Measurements from ENCODE around the gene DLG2. TPM values are rescaled to one million over a fixed set of nuclear protein-coding genes. Genes with fewer than 3 reads are reported as not detected.

The DLG2 gene
- total RNA-seq, 4 donors from 2014 or later, result 11.0 to 34.2 (median 19.8) TPM

- Histone ChIP-seq H3K27ac (no peak overlapping the region), H3K36me3 (no peaks in the 10 kb centered on the region), H3K27me3 (no peaks in the 10 kb centered on the region), H3K4me1 (peaks cover 0 to 16% (median 0%) of the 10 kb centered on the region in 3 donors), H3K4me3 (no peak overlapping the region), H3K9me3 (no peaks in the 10 kb centered on the region)
- 78 to 91% methylated on average over 1 of the region's 1 CpG for WGBS, 2 donors (ENCODE audit: low coverage in 1 of 2)
- TF ChIP-seq POLR2AphosphoS5 (IDR thresholded peaks at IDR 0.05) (no peak), CTCF (IDR thresholded peaks at IDR 0.05) (no peak), POLR2A (IDR thresholded peaks at IDR 0.05) (no peak), EP300 (IDR thresholded peaks at IDR 0.05) (no peak)
- ATAC-seq, result no peak
Observed at GRCh38 chr11:83972536-83972935, 1654.6 kb downstream of the DLG2 start.

DNA sequence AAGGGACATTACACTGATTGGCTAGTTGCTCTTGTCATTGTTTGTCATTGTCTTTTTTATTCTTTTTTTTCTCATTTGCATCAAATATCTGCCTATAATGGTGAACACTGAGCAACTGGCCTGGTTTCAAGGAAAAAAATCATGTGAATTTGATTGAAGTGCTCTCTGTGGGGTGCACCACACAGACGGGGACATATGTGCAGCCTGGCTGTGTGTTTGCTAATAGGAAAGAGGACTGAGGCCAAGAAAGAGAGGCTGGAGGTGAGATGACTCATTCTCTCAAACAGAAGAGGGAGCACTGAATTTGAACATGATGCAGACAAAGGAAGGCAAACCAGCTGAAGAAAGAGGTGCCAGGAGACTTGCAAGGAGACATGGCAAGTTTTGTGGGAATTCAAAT, 1656.1 kb downstream of the DLG2 start:
- H3K36me3 ChIP-seq, result no peaks in the 10 kb centered on the region

GRCh38 chr11:83970061-83970671, 1657.0 kb downstream of the DLG2 start:
- TF ChIP-seq POLR2A (IDR thresholded peaks at IDR 0.05), result no peak
- TF ChIP-seq POLR2AphosphoS5 (IDR thresholded peaks at IDR 0.05), result no peak
- no peak for TF ChIP-seq CTCF (IDR thresholded peaks at IDR 0.05)
- TF ChIP-seq EP300 (IDR thresholded peaks at IDR 0.05), result no peak
- Histone ChIP-seq H3K36me3 (no peaks in the 10 kb centered on the region), H3K4me3 (no peak overlapping the region), H3K27me3 (no peaks in the 10 kb centered on the region), H3K27ac (no peak overlapping the region), H3K4me1 (peaks cover 0 to 5% (median 0%) of the 10 kb centered on the region in 3 donors), H3K9me3 (no peaks in the 10 kb centered on the region)
- WGBS, 2 donors (ENCODE audit: low coverage in 1 of 2), result 63 to 100% methylated on average over 1 to 2 of the region's 2 CpGs
- ATAC-seq, result no peak

More for the DNA sequence above, 1656.1 kb downstream of the DLG2 start:
- no peak overlapping the region for H3K27ac ChIP-seq
- H3K4me3 ChIP-seq, result no peak overlapping the region
- ATAC-seq, result no peak
- no peaks in the 10 kb centered on the region for H3K9me3 ChIP-seq
- peaks cover 0 to 9% (median 0%) of the 10 kb centered on the region in 3 donors for H3K4me1 ChIP-seq
- 0 to 30% methylated on average over 1 of the region's 1 CpG for WGBS, 2 donors (ENCODE audit: low coverage in 1 of 2)
- H3K27me3 ChIP-seq, result no peaks in the 10 kb centered on the region
- TF ChIP-seq POLR2AphosphoS5 (IDR thresholded peaks at IDR 0.05) (no peak), CTCF (IDR thresholded peaks at IDR 0.05) (no peak), EP300 (IDR thresholded peaks at IDR 0.05) (no peak), POLR2A (IDR thresholded peaks at IDR 0.05) (no peak)

DNA sequence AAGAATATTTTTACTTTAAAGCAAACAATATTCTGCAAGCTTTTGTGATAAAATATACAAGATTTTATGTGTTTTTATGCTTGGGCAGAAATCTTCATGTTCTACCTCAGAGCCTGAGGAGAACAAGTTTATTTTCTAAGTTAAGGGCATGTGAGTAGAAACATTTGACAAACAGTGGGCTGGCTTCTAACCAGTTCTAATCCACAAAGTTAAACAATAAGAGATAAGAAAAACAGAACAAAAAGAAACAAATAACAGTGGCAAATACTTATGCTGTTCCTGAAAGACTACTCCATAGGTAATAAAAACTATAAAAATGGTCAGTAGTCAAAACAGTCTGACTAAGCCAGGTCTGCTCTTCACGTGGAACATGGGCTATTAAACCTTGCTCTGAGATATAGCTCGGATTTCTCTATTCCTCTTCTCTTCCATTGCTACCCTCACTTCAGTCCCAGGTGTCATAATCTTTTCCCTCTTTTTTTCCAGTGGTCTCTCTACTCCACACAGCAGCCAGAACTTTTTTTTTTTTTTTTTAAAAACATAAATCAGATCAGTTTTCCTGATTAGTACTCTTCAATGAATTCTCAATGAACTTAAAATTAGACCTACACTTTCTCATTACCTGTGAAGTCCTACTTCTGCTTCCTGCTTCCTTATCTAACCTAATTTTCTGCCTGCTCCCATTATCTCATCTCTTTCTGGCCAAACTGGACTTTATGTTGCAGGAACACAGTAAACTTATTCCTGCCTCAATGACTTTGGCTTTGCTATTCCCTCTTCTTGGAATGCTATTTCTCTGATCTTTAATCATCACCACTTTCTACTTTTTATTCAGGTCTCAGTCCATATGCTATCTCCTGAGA, 1669.9 kb downstream of the DLG2 start:
- Histone ChIP-seq H3K36me3 (no peaks in the 10 kb centered on the region), H3K27ac (peak overlapping the region in 1 of 4 donors; percentile 8), H3K4me1 (peaks cover 0 to 8% (median 2%) of the 10 kb centered on the region in 3 donors), H3K27me3 (no peaks in the 10 kb centered on the region), H3K4me3 (no peak overlapping the region), H3K9me3 (no peaks in the 10 kb centered on the region)
- WGBS, 2 donors (ENCODE audit: low coverage in 1 of 2), result 45 to 69% methylated on average over 2 of the region's 2 CpGs
- TF ChIP-seq POLR2AphosphoS5 (IDR thresholded peaks at IDR 0.05), result no peak
- TF ChIP-seq CTCF (IDR thresholded peaks at IDR 0.05), result no peak
- no peak for TF ChIP-seq POLR2A (IDR thresholded peaks at IDR 0.05)
- TF ChIP-seq EP300 (IDR thresholded peaks at IDR 0.05), result no peak
- no peak for ATAC-seq
